ENCODE data around the gene FAM3D. TPM values are rescaled to one million over a fixed set of nuclear protein-coding genes. Genes with fewer than 3 reads are reported as not detected.

The FAM3D gene
- total and polyA plus RNA-seq, 10 of the 15 experiments (the other 5 are each of a cell fraction or from before 2014, with no cell fraction given) = 0.04 to 0.07 TPM; not detected in 8

DNA sequence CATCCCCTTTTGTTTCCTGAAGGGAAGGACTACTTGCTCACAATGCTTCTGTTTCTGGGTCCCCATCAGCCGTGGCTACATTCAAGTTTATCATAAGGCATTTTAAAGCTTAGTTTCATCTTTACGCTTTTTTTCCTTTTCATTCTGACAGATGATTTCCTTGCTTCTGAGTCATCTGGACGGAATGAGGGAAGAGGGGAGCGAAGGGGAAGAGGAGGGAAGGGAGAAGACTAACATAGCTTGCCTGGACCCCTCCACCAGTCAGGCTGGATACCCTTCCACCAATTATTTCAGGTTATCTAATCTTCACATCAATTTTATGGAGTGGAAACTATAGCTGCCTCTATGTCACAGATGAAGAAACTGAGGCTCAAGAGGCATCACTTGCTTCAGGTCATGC is 27.6 kb downstream of the FAM3D start:
- no peak for FAIRE-seq
- TF ChIP-seq SIX5 (IDR thresholded peaks at IDR 0.05; ENCODE audit: low read depth, low read length, severe bottlenecking) (no peak), FOS (IDR thresholded peaks at IDR 0.05; ENCODE audit: borderline replicate concordance, extremely low read depth, insufficient read length) (no peak), BCL11A (IDR thresholded peaks at IDR 0.05; ENCODE audit: low read depth, low read length) (no peak), SREBF2 (IDR thresholded peaks at IDR 0.05; ENCODE audit: low read length) (no peak), SMC3 (IDR thresholded peaks at IDR 0.05; ENCODE audit: borderline replicate concordance, low read length) (no peak), KLF5 (IDR thresholded peaks at IDR 0.05; ENCODE audit: partially characterized antibody) (no peak), NRF1 (conservative IDR thresholded peaks at IDR 0.05; ENCODE audit: low read depth, low read length) (no peak), CHD1 (IDR thresholded peaks at IDR 0.05; ENCODE audit: low read depth, low read length) (no peak)
- TF ChIP-seq, protein P1, sequence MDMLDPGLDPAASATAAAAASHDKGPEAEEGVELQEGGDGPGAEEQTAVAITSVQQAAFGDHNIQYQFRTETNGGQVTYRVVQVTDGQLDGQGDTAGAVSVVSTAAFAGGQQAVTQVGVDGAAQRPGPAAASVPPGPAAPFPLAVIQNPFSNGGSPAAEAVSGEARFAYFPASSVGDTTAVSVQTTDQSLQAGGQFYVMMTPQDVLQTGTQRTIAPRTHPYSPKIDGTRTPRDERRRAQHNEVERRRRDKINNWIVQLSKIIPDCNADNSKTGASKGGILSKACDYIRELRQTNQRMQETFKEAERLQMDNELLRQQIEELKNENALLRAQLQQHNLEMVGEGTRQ (IDR thresholded peaks at IDR 0.05; ENCODE audit: borderline replicate concordance, low read depth, low read length) = no peak
- TF ChIP-seq, protein P2, sequence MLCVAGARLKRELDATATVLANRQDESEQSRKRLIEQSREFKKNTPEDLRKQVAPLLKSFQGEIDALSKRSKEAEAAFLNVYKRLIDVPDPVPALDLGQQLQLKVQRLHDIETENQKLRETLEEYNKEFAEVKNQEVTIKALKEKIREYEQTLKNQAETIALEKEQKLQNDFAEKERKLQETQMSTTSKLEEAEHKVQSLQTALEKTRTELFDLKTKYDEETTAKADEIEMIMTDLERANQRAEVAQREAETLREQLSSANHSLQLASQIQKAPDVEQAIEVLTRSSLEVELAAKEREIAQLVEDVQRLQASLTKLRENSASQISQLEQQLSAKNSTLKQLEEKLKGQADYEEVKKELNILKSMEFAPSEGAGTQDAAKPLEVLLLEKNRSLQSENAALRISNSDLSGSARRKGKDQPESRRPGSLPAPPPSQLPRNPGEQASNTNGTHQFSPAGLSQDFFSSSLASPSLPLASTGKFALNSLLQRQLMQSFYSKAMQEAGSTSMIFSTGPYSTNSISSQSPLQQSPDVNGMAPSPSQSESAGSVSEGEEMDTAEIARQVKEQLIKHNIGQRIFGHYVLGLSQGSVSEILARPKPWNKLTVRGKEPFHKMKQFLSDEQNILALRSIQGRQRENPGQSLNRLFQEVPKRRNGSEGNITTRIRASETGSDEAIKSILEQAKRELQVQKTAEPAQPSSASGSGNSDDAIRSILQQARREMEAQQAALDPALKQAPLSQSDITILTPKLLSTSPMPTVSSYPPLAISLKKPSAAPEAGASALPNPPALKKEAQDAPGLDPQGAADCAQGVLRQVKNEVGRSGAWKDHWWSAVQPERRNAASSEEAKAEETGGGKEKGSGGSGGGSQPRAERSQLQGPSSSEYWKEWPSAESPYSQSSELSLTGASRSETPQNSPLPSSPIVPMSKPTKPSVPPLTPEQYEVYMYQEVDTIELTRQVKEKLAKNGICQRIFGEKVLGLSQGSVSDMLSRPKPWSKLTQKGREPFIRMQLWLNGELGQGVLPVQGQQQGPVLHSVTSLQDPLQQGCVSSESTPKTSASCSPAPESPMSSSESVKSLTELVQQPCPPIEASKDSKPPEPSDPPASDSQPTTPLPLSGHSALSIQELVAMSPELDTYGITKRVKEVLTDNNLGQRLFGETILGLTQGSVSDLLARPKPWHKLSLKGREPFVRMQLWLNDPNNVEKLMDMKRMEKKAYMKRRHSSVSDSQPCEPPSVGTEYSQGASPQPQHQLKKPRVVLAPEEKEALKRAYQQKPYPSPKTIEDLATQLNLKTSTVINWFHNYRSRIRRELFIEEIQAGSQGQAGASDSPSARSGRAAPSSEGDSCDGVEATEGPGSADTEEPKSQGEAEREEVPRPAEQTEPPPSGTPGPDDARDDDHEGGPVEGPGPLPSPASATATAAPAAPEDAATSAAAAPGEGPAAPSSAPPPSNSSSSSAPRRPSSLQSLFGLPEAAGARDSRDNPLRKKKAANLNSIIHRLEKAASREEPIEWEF (IDR thresholded peaks at IDR 0.05; ENCODE audit: insufficient replicate concordance, low read depth, low read length) = no peak
- TF ChIP-seq, protein P3, sequence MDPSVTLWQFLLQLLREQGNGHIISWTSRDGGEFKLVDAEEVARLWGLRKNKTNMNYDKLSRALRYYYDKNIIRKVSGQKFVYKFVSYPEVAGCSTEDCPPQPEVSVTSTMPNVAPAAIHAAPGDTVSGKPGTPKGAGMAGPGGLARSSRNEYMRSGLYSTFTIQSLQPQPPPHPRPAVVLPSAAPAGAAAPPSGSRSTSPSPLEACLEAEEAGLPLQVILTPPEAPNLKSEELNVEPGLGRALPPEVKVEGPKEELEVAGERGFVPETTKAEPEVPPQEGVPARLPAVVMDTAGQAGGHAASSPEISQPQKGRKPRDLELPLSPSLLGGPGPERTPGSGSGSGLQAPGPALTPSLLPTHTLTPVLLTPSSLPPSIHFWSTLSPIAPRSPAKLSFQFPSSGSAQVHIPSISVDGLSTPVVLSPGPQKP (IDR thresholded peaks at IDR 0.05; ENCODE audit: low read depth, low read length) = no peak
- TF ChIP-seq, protein P4, sequence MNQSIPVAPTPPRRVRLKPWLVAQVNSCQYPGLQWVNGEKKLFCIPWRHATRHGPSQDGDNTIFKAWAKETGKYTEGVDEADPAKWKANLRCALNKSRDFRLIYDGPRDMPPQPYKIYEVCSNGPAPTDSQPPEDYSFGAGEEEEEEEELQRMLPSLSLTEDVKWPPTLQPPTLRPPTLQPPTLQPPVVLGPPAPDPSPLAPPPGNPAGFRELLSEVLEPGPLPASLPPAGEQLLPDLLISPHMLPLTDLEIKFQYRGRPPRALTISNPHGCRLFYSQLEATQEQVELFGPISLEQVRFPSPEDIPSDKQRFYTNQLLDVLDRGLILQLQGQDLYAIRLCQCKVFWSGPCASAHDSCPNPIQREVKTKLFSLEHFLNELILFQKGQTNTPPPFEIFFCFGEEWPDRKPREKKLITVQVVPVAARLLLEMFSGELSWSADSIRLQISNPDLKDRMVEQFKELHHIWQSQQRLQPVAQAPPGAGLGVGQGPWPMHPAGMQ (IDR thresholded peaks at IDR 0.05; ENCODE audit: borderline replicate concordance) = no peak
- no peak overlapping the region for H2AFZ ChIP-seq (ENCODE audit: control insufficient read depth, low read depth, low read length)
- SMC1A ChIA-PET (ENCODE audit: uncharacterized antibody, unreplicated experiment) = interaction anchor here (0.8 to 0.9 kb wide), 2 partner anchors 92 to 185 kb away, joined by 4 read pairs; no protein-coding TSS in a partner anchor
- 35% methylated on average over 4 of the region's 4 CpGs for WGBS (ENCODE audit: insufficient coverage, insufficient replicate concordance, low lambda C conversion rate, missing lambda C conversion rate)
- H3K4me2 ChIP-seq (ENCODE audit: control insufficient read depth, insufficient read depth) = no peak overlapping the region
- in situ Hi-C loops (cut with MboI) (no loop called here), intact Hi-C loops (cut with micrococcal nuclease; ENCODE audit: unreplicated experiment) (no loop called here)
- no peaks in the 10 kb centered on the region for H3K9me3 ChIP-seq (replicated peaks; ENCODE audit: control insufficient read depth, insufficient read depth, low read length)
- H3K27ac ChIP-seq (ENCODE audit: control insufficient read depth, insufficient read depth) = no peak overlapping the region
- no peaks in the 10 kb centered on the region for H3K36me3 ChIP-seq (ENCODE audit: control insufficient read depth in 2 of 2, insufficient read depth in 2 of 2, low read length in 1 of 2)
- RAD21 ChIA-PET (ENCODE audit: unreplicated experiment) = interaction anchor here (1.3 to 1.5 kb wide), 2 partner anchors 8 to 414 kb away, joined by 5 to 6 read pairs; no protein-coding TSS in a partner anchor
- H3K79me2 ChIP-seq (ENCODE audit: control insufficient read depth, insufficient read depth, low read length) = no peaks in the 10 kb centered on the region
- no peaks in the 10 kb centered on the region for H3K27me3 ChIP-seq (replicated peaks in 1 of 2; ENCODE audit: control insufficient read depth in 2 of 2, insufficient read depth in 2 of 2, low read length in 1 of 2)
- CTCF ChIA-PET = interaction anchor here (0.6 to 6.3 kb wide), 11 partner anchors 8 to 1219 kb away, joined by 3 to 31 read pairs (median 4); no protein-coding TSS in a partner anchor
- H3K4me3 ChIP-seq = no peak overlapping the region
- POLR2A ChIA-PET = no interaction called here
- H4K20me1 ChIP-seq (ENCODE audit: control insufficient read depth, insufficient read depth) = no peaks in the 10 kb centered on the region
- DNase-seq (ENCODE audit: low read depth, low spot score) = no peak
- no peak overlapping the region for H3K9ac ChIP-seq (ENCODE audit: control insufficient read depth, insufficient read depth, low read length)
- no peak for ATAC-seq
- BruUV-seq (replicated peaks) = no TSS peak
- H3K4me1 ChIP-seq (ENCODE audit: control insufficient read depth, insufficient read depth, low read length) = no peaks in the 10 kb centered on the region
